Astrocyte of the cerebellum (primary cell): ENCODE data around the gene MAL.

Experiments
- DNase-seq: peaks from one replicate; pipeline ENCODE4 v3.0.0-alpha.2; 2011; ENCODE audit warnings: low read depth
- H3K4me3 ChIP-seq: 2 replicates; pipeline ENCODE4 v1.5.1; 2011; ENCODE audit warnings: mild to moderate bottlenecking, low read depth, low read length, moderate library complexity
- in situ Hi-C: cut with HindIII; loops from 2 replicates; pipeline ENCODE4 v1.10.0; 2017; ENCODE audit warnings: low sequenced_read_pairs
- TF ChIP-seq, protein P1 (sequence below): IDR thresholded peaks from 2 replicates; pipeline ENCODE4 v1.5.1; 2012; ENCODE audit warnings: low read length, low read depth, moderate library complexity, mild to moderate bottlenecking; ENCODE audit errors: missing control alignments

Gene MAL

DNA sequence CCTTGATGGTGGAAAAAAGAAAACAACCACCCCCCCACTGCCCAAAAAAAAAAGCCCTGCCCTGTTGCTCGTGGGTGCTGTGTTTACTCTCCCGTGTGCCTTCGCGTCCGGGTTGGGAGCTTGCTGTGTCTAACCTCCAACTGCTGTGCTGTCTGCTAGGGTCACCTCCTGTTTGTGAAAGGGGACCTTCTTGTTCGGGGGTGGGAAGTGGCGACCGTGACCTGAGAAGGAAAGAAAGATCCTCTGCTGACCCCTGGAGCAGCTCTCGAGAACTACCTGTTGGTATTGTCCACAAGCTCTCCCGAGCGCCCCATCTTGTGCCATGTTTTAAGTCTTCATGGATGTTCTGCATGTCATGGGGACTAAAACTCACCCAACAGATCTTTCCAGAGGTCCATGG is 28.0 kb downstream of the MAL start:
- DNase-seq, result no peak
- in situ Hi-C loops, result no loop called here
- TF ChIP-seq, protein P1, sequence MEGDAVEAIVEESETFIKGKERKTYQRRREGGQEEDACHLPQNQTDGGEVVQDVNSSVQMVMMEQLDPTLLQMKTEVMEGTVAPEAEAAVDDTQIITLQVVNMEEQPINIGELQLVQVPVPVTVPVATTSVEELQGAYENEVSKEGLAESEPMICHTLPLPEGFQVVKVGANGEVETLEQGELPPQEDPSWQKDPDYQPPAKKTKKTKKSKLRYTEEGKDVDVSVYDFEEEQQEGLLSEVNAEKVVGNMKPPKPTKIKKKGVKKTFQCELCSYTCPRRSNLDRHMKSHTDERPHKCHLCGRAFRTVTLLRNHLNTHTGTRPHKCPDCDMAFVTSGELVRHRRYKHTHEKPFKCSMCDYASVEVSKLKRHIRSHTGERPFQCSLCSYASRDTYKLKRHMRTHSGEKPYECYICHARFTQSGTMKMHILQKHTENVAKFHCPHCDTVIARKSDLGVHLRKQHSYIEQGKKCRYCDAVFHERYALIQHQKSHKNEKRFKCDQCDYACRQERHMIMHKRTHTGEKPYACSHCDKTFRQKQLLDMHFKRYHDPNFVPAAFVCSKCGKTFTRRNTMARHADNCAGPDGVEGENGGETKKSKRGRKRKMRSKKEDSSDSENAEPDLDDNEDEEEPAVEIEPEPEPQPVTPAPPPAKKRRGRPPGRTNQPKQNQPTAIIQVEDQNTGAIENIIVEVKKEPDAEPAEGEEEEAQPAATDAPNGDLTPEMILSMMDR, result no peak
- H3K4me3 ChIP-seq, result no peak overlapping the region

DNA sequence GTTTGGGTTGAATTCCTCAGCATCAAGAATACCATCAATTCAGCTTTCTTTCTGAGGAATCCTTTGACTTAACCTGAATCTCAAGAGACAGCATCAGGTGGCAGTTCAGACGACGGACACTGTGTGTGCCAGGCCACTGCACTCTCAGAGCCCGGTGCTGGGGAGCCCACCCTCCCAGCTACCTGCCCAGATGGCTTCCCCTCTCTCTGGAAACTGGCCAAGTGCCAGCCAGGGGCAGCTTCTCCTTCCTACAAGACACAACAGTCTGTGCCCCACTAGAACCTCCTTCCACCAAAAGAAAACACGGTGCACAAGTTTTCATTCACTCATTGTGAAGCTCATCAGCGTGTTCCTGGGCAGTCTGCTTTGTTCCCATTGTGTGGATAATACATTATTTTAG is 28.5 kb downstream of the MAL start:
- no peak for DNase-seq
- TF ChIP-seq, protein P1, result no peak
- H3K4me3 ChIP-seq, result no peak overlapping the region
- in situ Hi-C loops, result no loop called here

DNA sequence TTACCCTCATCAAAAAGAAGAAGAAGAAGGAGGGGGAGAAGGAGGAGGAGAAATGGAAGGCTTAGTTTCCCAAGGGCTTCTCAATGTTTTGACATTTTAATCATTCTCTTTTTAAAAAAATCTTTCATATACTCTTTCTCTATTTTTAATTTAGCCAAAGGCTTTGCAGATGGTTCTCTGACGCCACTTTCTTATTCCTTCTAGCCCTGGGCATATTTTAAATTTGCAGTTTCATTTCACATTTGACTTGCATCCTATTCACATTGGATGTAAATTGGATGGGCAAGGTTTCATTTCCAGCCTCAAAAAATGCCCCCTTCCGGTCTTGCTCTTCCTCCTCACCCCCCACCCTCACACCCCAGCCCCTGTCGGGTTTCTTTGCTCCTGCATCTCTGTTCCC is 29.8 kb downstream of the MAL start:
- no peak for DNase-seq
- no peak overlapping the region for H3K4me3 ChIP-seq
- TF ChIP-seq, protein P1, result no peak
- in situ Hi-C loops, result no loop called here

DNA sequence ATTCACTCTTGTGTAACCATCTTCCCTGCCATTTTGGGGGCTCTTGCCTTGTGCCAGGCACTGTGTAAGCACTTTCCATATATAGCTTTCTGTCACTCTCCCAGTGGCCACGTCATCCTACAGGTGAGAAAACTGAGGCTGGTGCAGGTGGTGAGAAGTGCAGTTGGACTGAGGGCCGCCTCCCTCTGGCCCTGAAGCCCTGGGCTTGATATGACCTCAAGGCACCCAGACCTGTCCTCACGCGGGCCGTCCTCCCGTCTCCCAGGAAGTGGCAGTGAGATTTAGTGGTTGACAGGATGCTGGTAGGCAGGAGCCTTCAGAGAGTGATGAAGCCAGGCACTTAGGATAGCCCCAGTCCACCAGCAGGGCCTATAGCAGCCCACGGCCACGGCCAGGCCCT is 30.5 kb downstream of the MAL start:
- no peak for DNase-seq
- H3K4me3 ChIP-seq, result no peak overlapping the region
- TF ChIP-seq, protein P1, result no peak
- in situ Hi-C loops, result no loop called here

DNA sequence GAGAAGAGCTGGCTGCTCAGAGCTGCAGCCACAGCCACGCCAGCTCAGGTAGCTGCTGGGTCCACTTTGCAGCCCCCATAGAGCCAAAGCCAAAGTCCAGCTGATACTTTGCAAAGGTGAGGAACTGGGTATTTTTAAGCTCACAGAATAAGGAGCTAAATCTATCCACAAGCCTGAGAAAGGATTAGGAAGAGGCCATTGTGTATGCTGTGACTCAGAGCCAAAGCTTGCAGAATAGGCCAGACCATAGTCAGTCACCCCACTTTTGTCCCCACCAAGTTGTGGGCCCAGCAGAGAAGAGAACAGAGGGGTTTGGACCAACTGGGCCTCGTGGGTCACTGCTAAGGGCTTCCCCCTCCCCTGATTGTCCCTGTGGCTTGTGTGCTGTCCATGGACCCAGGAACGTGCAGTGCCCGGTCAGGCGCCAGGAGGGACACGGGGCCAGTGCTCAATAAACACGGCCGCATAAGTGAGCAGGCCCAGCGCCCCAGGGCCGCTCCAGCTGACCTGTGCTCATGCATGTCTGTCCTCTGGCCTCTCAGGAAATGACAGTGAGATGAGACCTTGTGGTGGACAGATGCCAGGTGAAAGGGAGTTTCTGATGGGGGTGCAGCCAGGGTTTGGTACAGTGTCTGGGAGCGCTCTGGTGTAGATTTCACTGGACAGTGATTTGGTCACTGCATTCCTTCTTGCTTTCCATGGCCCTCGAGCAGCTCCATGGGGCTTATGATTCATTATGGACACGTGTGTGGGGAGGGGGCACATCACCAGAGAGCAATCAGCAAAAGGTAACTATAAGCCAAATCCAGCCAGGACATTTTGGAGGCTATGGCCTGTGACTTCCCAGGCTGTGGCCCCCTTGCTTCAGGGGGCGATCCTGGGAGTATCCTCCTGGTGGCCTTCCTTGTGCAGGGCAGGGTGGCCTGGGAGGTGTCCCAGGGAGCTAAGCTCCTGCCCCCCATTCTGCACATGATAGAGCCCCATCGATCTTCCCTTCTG is 31.3 kb downstream of the MAL start:
- in situ Hi-C loops, result no loop called here
- no peak for DNase-seq
- TF ChIP-seq, protein P1, result no peak
- no peak overlapping the region for H3K4me3 ChIP-seq

DNA sequence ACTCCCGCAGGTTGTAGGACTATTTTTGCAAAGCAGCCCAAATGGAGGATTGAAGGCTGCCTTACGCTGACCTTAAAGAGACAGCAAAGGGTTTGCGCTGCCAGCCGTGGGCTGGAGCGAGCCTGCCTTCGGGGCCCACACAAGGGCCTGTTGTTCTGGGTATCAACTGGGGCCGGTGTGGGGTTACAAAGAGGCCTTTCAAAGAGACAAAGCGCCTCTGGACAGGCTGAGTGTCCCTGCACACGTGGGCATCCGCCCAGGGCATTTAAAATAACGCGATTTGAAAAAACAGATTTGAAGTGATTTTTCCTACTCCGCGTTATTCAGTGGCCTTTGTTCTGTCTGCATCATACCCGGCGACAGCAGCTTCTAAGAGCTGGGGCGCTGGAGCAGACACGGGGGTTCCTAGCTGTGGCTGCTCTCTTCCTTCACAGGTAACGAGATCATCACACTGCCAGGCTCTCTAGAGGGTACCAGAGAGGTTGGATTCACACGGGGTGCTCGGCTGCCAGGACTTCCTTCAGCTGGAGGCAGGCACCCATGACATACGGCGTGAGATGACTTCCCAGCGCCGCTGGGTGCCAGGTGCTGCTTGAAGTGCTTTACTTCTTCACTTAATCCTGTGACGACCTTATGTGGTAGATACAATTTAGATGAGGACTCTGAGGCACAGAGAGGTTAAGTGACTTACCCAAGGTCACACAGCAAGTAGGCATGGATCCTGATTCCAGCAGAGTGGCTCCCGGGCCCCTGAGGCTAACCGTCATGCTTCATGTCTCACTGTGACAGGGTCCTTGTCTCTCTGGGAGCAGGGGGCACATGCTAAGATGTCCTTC is 32.2 kb downstream of the MAL start:
- DNase-seq, result no peak
- TF ChIP-seq, protein P1, result no peak
- in situ Hi-C loops, result no loop called here
- H3K4me3 ChIP-seq, result no peak overlapping the region
